ENCODE measurements around the gene TSPY2. TPM values are rescaled to one million over a fixed set of nuclear protein-coding genes. Genes with fewer than 3 reads are reported as not detected.
"Not testable (repeated sequence)": the region's sequence is repeated elsewhere in the genome, so short reads cannot be mapped to it uniquely, and the experiment has no call there.

TSPY2 gene
- not detected for total RNA-seq (2013)
- polyA plus RNA-seq (not detected), polyA minus RNA-seq (not detected in 2 replicates), total RNA-seq (0 to 0.15 (median 0) reads per million in 11 experiments)

DNA sequence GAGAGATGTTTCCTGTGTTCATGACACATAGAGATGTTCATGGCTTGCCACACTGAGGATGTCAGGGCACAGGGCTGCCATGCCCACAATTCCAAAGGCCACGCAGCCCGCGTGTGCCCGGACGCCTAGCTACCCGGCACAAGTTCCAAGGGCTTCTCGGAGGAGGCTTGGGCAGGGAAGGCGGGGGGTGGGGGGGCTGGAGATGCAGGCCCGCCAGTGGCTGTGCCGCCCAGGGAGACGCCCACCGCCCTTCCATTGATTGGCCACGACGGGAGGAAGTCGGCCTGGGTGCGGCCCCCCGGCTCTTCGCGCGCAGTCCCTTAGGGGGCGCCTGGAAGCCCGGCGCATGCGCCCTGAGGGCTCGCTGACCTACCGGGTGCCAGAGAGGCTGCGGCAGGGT is at the start of gene TSPY2:
TSS of gene TSPY2 (plus strand) at position 301 of the 400 bp plus-strand sequence. CDS start at position 347, 46 bp downstream.
- H4K20me1 ChIP-seq (ENCODE audit: insufficient read depth, low read length); intact Hi-C loops (cut with micrococcal nuclease); H3K36me3 Mint-ChIP-seq: not testable (repeated sequence)

GRCh38 chrY:6209565-6209964 is 36.5 kb upstream of the TSPY2 start:
- H3K4me2 ChIP-seq (replicated peaks; ENCODE audit: extremely low read depth, low read length, poor library complexity, severe bottlenecking); H3K27ac ChIP-seq (ENCODE audit: low read depth in 1 of 2, low read length in 2 of 2); H3K36me3 Mint-ChIP-seq; H3K27me3 Mint-ChIP-seq (ENCODE audit: low read depth in 3 of 3); H4K20me1 ChIP-seq (ENCODE audit: insufficient read depth, low read length); H3K27me3 ChIP-seq (ENCODE audit: control insufficient read depth in 2 of 2, insufficient read depth in 2 of 2, low read length in 2 of 2); intact Hi-C loops (cut with micrococcal nuclease); H3K9me3 Mint-ChIP-seq; H3K27ac Mint-ChIP-seq; H2AFZ ChIP-seq (ENCODE audit: insufficient read depth, low read depth, low read length, poor library complexity, severe bottlenecking); H3K4me3 Mint-ChIP-seq; H3K36me3 ChIP-seq (replicated peaks in 1 of 2; ENCODE audit: control insufficient read depth in 1 of 2, insufficient read depth in 2 of 2, low read length in 2 of 2); H3K9me3 ChIP-seq (replicated peaks in 1 of 2; ENCODE audit: control insufficient read depth in 1 of 2, insufficient read depth in 1 of 2, low read length in 2 of 2); H3K4me1 ChIP-seq (ENCODE audit: control insufficient read depth in 1 of 2, insufficient read depth in 2 of 2, low read length in 2 of 2); H3K9ac ChIP-seq (ENCODE audit: insufficient read depth, low read length, poor library complexity, severe bottlenecking); H3K79me2 ChIP-seq (ENCODE audit: insufficient read depth, low read length); H3K4me1 Mint-ChIP-seq; H3K4me3 ChIP-seq (replicated peaks in 1 of 3; ENCODE audit: low read depth in 2 of 3, low read length in 3 of 3); DNase-seq: not testable (repeated sequence)

More for the DNA sequence above, at the start of gene TSPY2:
- H3K36me3 ChIP-seq (replicated peaks in 1 of 2; ENCODE audit: control insufficient read depth in 1 of 2, insufficient read depth in 2 of 2, low read length in 2 of 2); H3K27me3 ChIP-seq (ENCODE audit: control insufficient read depth in 2 of 2, insufficient read depth in 2 of 2, low read length in 2 of 2); H3K9me3 Mint-ChIP-seq; H3K4me2 ChIP-seq (replicated peaks; ENCODE audit: extremely low read depth, low read length, poor library complexity, severe bottlenecking); H2AFZ ChIP-seq (ENCODE audit: insufficient read depth, low read depth, low read length, poor library complexity, severe bottlenecking); DNase-seq; H3K4me3 ChIP-seq (replicated peaks in 1 of 3; ENCODE audit: low read depth in 2 of 3, low read length in 3 of 3); H3K27ac ChIP-seq (ENCODE audit: low read depth in 1 of 2, low read length in 2 of 2); H3K79me2 ChIP-seq (ENCODE audit: insufficient read depth, low read length); H3K4me3 Mint-ChIP-seq; H3K27me3 Mint-ChIP-seq (ENCODE audit: low read depth in 3 of 3); H3K9ac ChIP-seq (ENCODE audit: insufficient read depth, low read length, poor library complexity, severe bottlenecking); H3K27ac Mint-ChIP-seq; H3K4me1 ChIP-seq (ENCODE audit: control insufficient read depth in 1 of 2, insufficient read depth in 2 of 2, low read length in 2 of 2); H3K4me1 Mint-ChIP-seq; H3K9me3 ChIP-seq (replicated peaks in 1 of 2; ENCODE audit: control insufficient read depth in 1 of 2, insufficient read depth in 1 of 2, low read length in 2 of 2): not testable (repeated sequence)
- no CpG with 5 or more reads among the region's 27 CpGs for WGBS (ENCODE audit: insufficient coverage)

DNA sequence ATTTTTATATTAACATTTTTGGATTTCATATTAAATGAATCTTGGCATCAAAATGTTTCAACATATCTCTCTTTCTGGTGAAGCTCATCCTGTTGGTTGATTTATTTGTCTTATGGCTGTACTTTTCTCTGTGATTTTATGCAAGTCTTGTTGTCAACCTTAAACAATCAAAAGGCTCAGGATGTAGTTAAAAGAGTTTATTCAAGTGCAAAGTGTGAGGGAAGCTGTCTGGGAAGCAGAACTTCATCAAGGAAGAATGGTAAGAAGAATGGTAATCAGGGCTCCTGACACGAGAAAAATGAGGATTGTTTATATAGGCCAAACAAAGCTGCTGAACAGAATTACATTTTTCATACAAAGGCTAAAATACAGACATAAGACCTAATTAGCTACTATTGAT is 29.0 kb upstream of the TSPY2 start:
- H3K36me3 Mint-ChIP-seq = not testable (repeated sequence)

DNA sequence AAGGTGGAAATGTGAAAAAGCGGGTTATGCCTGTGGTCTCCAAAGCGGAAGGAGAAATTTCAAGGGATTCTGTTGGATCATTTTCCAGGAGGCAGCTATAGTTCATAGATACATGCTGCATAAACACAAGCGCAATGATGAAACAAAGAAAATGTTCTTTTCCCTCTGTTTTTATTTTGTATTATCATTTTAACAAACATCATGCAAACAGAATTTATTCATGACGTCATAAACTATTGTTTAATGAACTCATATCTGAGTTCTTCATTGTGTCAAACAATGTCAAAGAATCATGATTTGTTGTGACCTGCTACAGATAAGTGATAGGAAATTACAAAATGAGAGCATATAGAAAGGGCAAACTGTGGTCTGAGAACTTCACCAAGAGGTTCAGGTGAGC is 23.8 kb downstream of the TSPY2 start:
- H3K4me3 ChIP-seq (replicated peaks in 1 of 3; ENCODE audit: low read depth in 2 of 3, low read length in 3 of 3); H3K36me3 Mint-ChIP-seq; DNase-seq; H3K9me3 ChIP-seq (replicated peaks in 1 of 2; ENCODE audit: control insufficient read depth in 1 of 2, insufficient read depth in 1 of 2, low read length in 2 of 2); H3K36me3 ChIP-seq (replicated peaks in 1 of 2; ENCODE audit: control insufficient read depth in 1 of 2, insufficient read depth in 2 of 2, low read length in 2 of 2); H3K27ac ChIP-seq (ENCODE audit: low read depth in 1 of 2, low read length in 2 of 2); H2AFZ ChIP-seq (ENCODE audit: insufficient read depth, low read depth, low read length, poor library complexity, severe bottlenecking); H3K27ac Mint-ChIP-seq; H3K27me3 Mint-ChIP-seq (ENCODE audit: low read depth in 3 of 3); H3K4me2 ChIP-seq (replicated peaks; ENCODE audit: extremely low read depth, low read length, poor library complexity, severe bottlenecking); H3K79me2 ChIP-seq (ENCODE audit: insufficient read depth, low read length); H3K4me1 ChIP-seq (ENCODE audit: control insufficient read depth in 1 of 2, insufficient read depth in 2 of 2, low read length in 2 of 2); H3K4me1 Mint-ChIP-seq; H3K9ac ChIP-seq (ENCODE audit: insufficient read depth, low read length, poor library complexity, severe bottlenecking); intact Hi-C loops (cut with micrococcal nuclease); H3K9me3 Mint-ChIP-seq; H3K27me3 ChIP-seq (ENCODE audit: control insufficient read depth in 2 of 2, insufficient read depth in 2 of 2, low read length in 2 of 2); H4K20me1 ChIP-seq (ENCODE audit: insufficient read depth, low read length); H3K4me3 Mint-ChIP-seq: not testable (repeated sequence)
- no CpG with 5 or more reads among the region's 4 CpGs for whole genome bisulfite sequencing (ENCODE audit: insufficient coverage)

More for the DNA sequence above, 29.0 kb upstream of the TSPY2 start:
- H3K27ac Mint-ChIP-seq; H3K4me1 Mint-ChIP-seq; intact Hi-C loops (cut with micrococcal nuclease); H3K9me3 ChIP-seq (replicated peaks in 1 of 2; ENCODE audit: control insufficient read depth in 1 of 2, insufficient read depth in 1 of 2, low read length in 2 of 2); H3K9ac ChIP-seq (ENCODE audit: insufficient read depth, low read length, poor library complexity, severe bottlenecking); H3K27me3 Mint-ChIP-seq (ENCODE audit: low read depth in 3 of 3); H3K79me2 ChIP-seq (ENCODE audit: insufficient read depth, low read length); H3K4me3 ChIP-seq (replicated peaks in 1 of 3; ENCODE audit: low read depth in 2 of 3, low read length in 3 of 3); DNase-seq; H3K36me3 ChIP-seq (replicated peaks in 1 of 2; ENCODE audit: control insufficient read depth in 1 of 2, insufficient read depth in 2 of 2, low read length in 2 of 2); H3K4me3 Mint-ChIP-seq; H3K4me2 ChIP-seq (replicated peaks; ENCODE audit: extremely low read depth, low read length, poor library complexity, severe bottlenecking); H3K27ac ChIP-seq (ENCODE audit: low read depth in 1 of 2, low read length in 2 of 2); H3K9me3 Mint-ChIP-seq; H3K27me3 ChIP-seq (ENCODE audit: control insufficient read depth in 2 of 2, insufficient read depth in 2 of 2, low read length in 2 of 2); H2AFZ ChIP-seq (ENCODE audit: insufficient read depth, low read depth, low read length, poor library complexity, severe bottlenecking); H4K20me1 ChIP-seq (ENCODE audit: insufficient read depth, low read length); H3K4me1 ChIP-seq (ENCODE audit: control insufficient read depth in 1 of 2, insufficient read depth in 2 of 2, low read length in 2 of 2): not testable (repeated sequence)
- WGBS (ENCODE audit: insufficient coverage) = no CpG with 5 or more reads among the region's 1 CpG
